BLaER1 (cell line): ENCODE results near the gene CAMK2D.

Source experiments
- H3K27ac ChIP-seq: shearing (Covaris generic); formaldehyde crosslinking; 2 replicates; pipeline ENCODE4 v1.8.1; 2022
- H3K27me3 ChIP-seq: shearing (Covaris generic); formaldehyde crosslinking; 2 replicates; pipeline ENCODE4 v1.8.1; 2022
- H3K36me3 ChIP-seq: shearing (Covaris generic); formaldehyde crosslinking; 2 replicates; pipeline ENCODE4 v1.8.1; 2022
- H3K4me1 ChIP-seq: shearing (Covaris generic); formaldehyde crosslinking; 2 replicates; pipeline ENCODE4 v1.8.1; 2022
- H3K4me2 ChIP-seq: shearing (Covaris generic); formaldehyde crosslinking; 2 replicates; pipeline ENCODE4 v1.8.1; 2022
- H3K4me3 ChIP-seq: shearing (Covaris generic); formaldehyde crosslinking; 2 replicates; pipeline ENCODE4 v1.8.1; 2022
- H3K9ac ChIP-seq: shearing (Covaris generic); formaldehyde crosslinking; 2 replicates; pipeline ENCODE4 v1.8.1; 2022
- H3K9me3 ChIP-seq: shearing (Covaris generic); formaldehyde crosslinking; 2 replicates; pipeline ENCODE4 v1.8.1; 2022
- H4K20me1 ChIP-seq: shearing (Covaris generic); formaldehyde crosslinking; 2 replicates; pipeline ENCODE4 v1.8.1; 2022
- Cebpa-rat ChIP-seq: shearing (Covaris generic); IDR thresholded peaks from 2 replicates; pipeline ENCODE4 v1.8.1; 2022

CAMK2D gene

GRCh38 chr4:113657586-113658233 is 103.8 kb downstream of the CAMK2D start:
- TF ChIP-seq Cebpa-rat, result no peak
- Histone ChIP-seq H3K27me3 (no peaks in the 10 kb centered on the region), H3K4me1 (peaks cover 22% of the 10 kb centered on the region), H3K36me3 (peaks cover 38% of the 10 kb centered on the region), H3K9me3 (no peaks in the 10 kb centered on the region), H4K20me1 (peaks cover 22% of the 10 kb centered on the region), H3K4me2 (peak overlapping the region; percentile 45), H3K27ac (no peak overlapping the region), H3K4me3 (no peak overlapping the region), H3K9ac (no peak overlapping the region)

GRCh38 chr4:113653871-113654270 is 107.7 kb downstream of the CAMK2D start:
- H3K9me3 ChIP-seq, result no peaks in the 10 kb centered on the region
- H3K4me3 ChIP-seq, result no peak overlapping the region
- peaks cover 25% of the 10 kb centered on the region for H3K36me3 ChIP-seq
- peaks cover 9% of the 10 kb centered on the region; the same call in 1 of the 2 replicates for H4K20me1 ChIP-seq
- H3K9ac ChIP-seq, result no peak overlapping the region
- H3K27ac ChIP-seq, result no peak overlapping the region
- TF ChIP-seq Cebpa-rat, result no peak
- H3K4me2 ChIP-seq, result no peak overlapping the region
- no peaks in the 10 kb centered on the region for H3K27me3 ChIP-seq
- H3K4me1 ChIP-seq, result peaks cover 17% of the 10 kb centered on the region

- Histone ChIP-seq H3K4me1 (peaks cover 15% of the 10 kb centered on the region), H3K27ac (no peak overlapping the region)
Observed at GRCh38 chr4:113646442-113646822, 115.1 kb downstream of the CAMK2D start.

GRCh38 chr4:113645771-113646441 is 115.6 kb downstream of the CAMK2D start:
- Histone ChIP-seq H3K4me1 (peaks cover 20% of the 10 kb centered on the region), H3K9ac (no peak overlapping the region), H4K20me1 (peaks cover 15% of the 10 kb centered on the region; the same call in 1 of the 2 replicates), H3K4me3 (no peak overlapping the region), H3K9me3 (peaks cover 3% of the 10 kb centered on the region; the same call in 1 of the 2 replicates), H3K36me3 (peaks cover 37% of the 10 kb centered on the region), H3K4me2 (no peak overlapping the region), H3K27me3 (no peaks in the 10 kb centered on the region), H3K27ac (no peak overlapping the region)
- no peak for TF ChIP-seq Cebpa-rat

More at GRCh38 chr4:113646442-113646822, 115.1 kb downstream of the CAMK2D start:
- Histone ChIP-seq H3K9ac (no peak overlapping the region), H3K27me3 (no peaks in the 10 kb centered on the region), H4K20me1 (peaks cover 13% of the 10 kb centered on the region; the same call in 1 of the 2 replicates), H3K9me3 (peaks cover 3% of the 10 kb centered on the region; the same call in 1 of the 2 replicates), H3K4me2 (no peak overlapping the region), H3K4me3 (no peak overlapping the region), H3K36me3 (peaks cover 37% of the 10 kb centered on the region)
- no peak for TF ChIP-seq Cebpa-rat

GRCh38 chr4:113645288-113645687 is 116.2 kb downstream of the CAMK2D start:
- peaks cover 3% of the 10 kb centered on the region; the same call in 1 of the 2 replicates for H3K9me3 ChIP-seq
- H3K9ac ChIP-seq, result no peak overlapping the region
- H3K27me3 ChIP-seq, result no peaks in the 10 kb centered on the region
- no peak overlapping the region for H3K4me2 ChIP-seq
- H3K4me3 ChIP-seq, result no peak overlapping the region
- no peak overlapping the region for H3K27ac ChIP-seq
- peaks cover 37% of the 10 kb centered on the region for H3K36me3 ChIP-seq
- TF ChIP-seq Cebpa-rat, result no peak
- peaks cover 15% of the 10 kb centered on the region; the same call in 1 of the 2 replicates for H4K20me1 ChIP-seq
- peaks cover 26% of the 10 kb centered on the region for H3K4me1 ChIP-seq

GRCh38 chr4:113644398-113644797 is 117.1 kb downstream of the CAMK2D start:
- Histone ChIP-seq H3K4me3 (no peak overlapping the region), H3K27ac (no peak overlapping the region), H3K9ac (no peak overlapping the region), H3K27me3 (no peaks in the 10 kb centered on the region), H4K20me1 (peaks cover 23% of the 10 kb centered on the region; the same call in 1 of the 2 replicates), H3K9me3 (peaks cover 3% of the 10 kb centered on the region; the same call in 1 of the 2 replicates), H3K36me3 (peaks cover 30% of the 10 kb centered on the region), H3K4me2 (no peak overlapping the region), H3K4me1 (peaks cover 35% of the 10 kb centered on the region)
- TF ChIP-seq Cebpa-rat, result no peak

- no peaks in the 10 kb centered on the region for H3K27me3 ChIP-seq
- no peak overlapping the region for H3K4me2 ChIP-seq
- H3K4me1 ChIP-seq, result peaks cover 44% of the 10 kb centered on the region
- no peak overlapping the region for H3K27ac ChIP-seq
- H4K20me1 ChIP-seq, result peaks cover 30% of the 10 kb centered on the region; the same call in 1 of the 2 replicates
- H3K9me3 ChIP-seq, result peaks cover 3% of the 10 kb centered on the region; the same call in 1 of the 2 replicates
- no peak for TF ChIP-seq Cebpa-rat
- H3K36me3 ChIP-seq, result peaks cover 24% of the 10 kb centered on the region
- no peak overlapping the region for H3K9ac ChIP-seq
- H3K4me3 ChIP-seq, result no peak overlapping the region
Observed at GRCh38 chr4:113643505-113643904, 118.0 kb downstream of the CAMK2D start.

GRCh38 chr4:113641025-113641431 is 120.5 kb downstream of the CAMK2D start:
- Histone ChIP-seq H3K9ac (no peak overlapping the region), H3K4me3 (no peak overlapping the region), H4K20me1 (peaks cover 39% of the 10 kb centered on the region), H3K4me2 (peak overlapping the region; percentile 84), H3K9me3 (no peaks in the 10 kb centered on the region), H3K27me3 (no peaks in the 10 kb centered on the region), H3K4me1 (peaks cover 69% of the 10 kb centered on the region), H3K36me3 (peaks cover 9% of the 10 kb centered on the region), H3K27ac (peak overlapping the region; percentile 24; the same call in 1 of the 2 replicates)
- no peak for TF ChIP-seq Cebpa-rat

GRCh38 chr4:113639326-113639725 is 122.2 kb downstream of the CAMK2D start:
- H3K4me2 ChIP-seq, result peak overlapping the region; percentile 84
- no peak overlapping the region for H3K4me3 ChIP-seq
- no peak for TF ChIP-seq Cebpa-rat
- no peak overlapping the region for H3K9ac ChIP-seq
- no peaks in the 10 kb centered on the region for H3K36me3 ChIP-seq
- no peaks in the 10 kb centered on the region for H3K9me3 ChIP-seq
- H3K27ac ChIP-seq, result peak overlapping the region; percentile 51
- peaks cover 86% of the 10 kb centered on the region for H3K4me1 ChIP-seq
- peaks cover 39% of the 10 kb centered on the region for H4K20me1 ChIP-seq
- no peaks in the 10 kb centered on the region for H3K27me3 ChIP-seq

- Histone ChIP-seq H3K27ac (peak overlapping the region; percentile 51), H3K36me3 (no peaks in the 10 kb centered on the region; the same call in 1 of the 2 replicates), H3K27me3 (no peaks in the 10 kb centered on the region), H4K20me1 (peaks cover 39% of the 10 kb centered on the region), H3K9ac (no peak overlapping the region), H3K4me1 (peaks cover 94% of the 10 kb centered on the region), H3K9me3 (no peaks in the 10 kb centered on the region), H3K4me3 (no peak overlapping the region), H3K4me2 (peak overlapping the region; percentile 84)
- TF ChIP-seq Cebpa-rat, result no peak
Observed at GRCh38 chr4:113638562-113638832, 123.0 kb downstream of the CAMK2D start.
